HEK293 (cell line): ENCODE data around the gene ST6GAL1.

Experiments
- CTCF ChIA-PET: fragments of 350-600 bp; formaldehyde crosslinking; extraction: SDS; loops from one replicate; lab custom pipeline; 2021; ENCODE audit warnings: antibody characterized with exemption; lab: Yijun Ruan, JAX
- POLR2A ChIA-PET: fragments of 300-600 bp; formaldehyde crosslinking; extraction: SDS; loops from one replicate; lab custom pipeline; 2020; ENCODE audit warnings: antibody characterized with exemption, inconsistent platforms; lab: Yijun Ruan, JAX
- H3K27ac ChIP-seq: fragments of 200-500 bp; sonication (Bioruptor generic); 2 replicates; pipeline ENCODE4 v1.5.1; 2014; ENCODE audit warnings: low read depth, low read length, control low read depth, inconsistent platforms; ENCODE audit errors: extremely low read depth
- H3K36me3 ChIP-seq, 2 experiments: fragments of 200-500 bp in 1 of 2; sonication (Bioruptor generic) in 1 of 2; 1 replicate in 1 of 2; 2 replicates in 1 of 2; pipeline ENCODE4 v1.5.1; 2014 to 2017; ENCODE audit warnings: inconsistent platforms in 2 of 2, low read length in 2 of 2; ENCODE audit not compliant: control insufficient read depth in 2 of 2, insufficient read depth in 1 of 2
- H3K4me1 ChIP-seq: fragments of 200-500 bp; sonication (Bioruptor generic); 2 replicates; pipeline ENCODE4 v1.5.1; 2014; ENCODE audit warnings: mild to moderate bottlenecking, low read length, inconsistent platforms; ENCODE audit not compliant: control insufficient read depth, insufficient read depth
- H3K4me3 ChIP-seq: 2 replicates; pipeline ENCODE4 v1.5.1; 2011; ENCODE audit warnings: low read depth, mild to moderate bottlenecking, control low read depth, low read length, moderate library complexity
- H3K9me3 ChIP-seq: fragments of 200-500 bp; sonication (Bioruptor generic); 2 replicates; pipeline ENCODE4 v1.5.1; 2014; ENCODE audit warnings: low read depth, low read length, inconsistent platforms; ENCODE audit not compliant: control insufficient read depth, insufficient read depth
- OSR2 ChIP-seq: fragments of 450-650 bp; formaldehyde crosslinking; IDR thresholded peaks from 2 replicates; pipeline ENCODE4 v1.5.1; 2016; ENCODE audit warnings: missing biosample characterization, missing genetic modification characterization
- PRDM1 ChIP-seq: fragments of 450-650 bp; formaldehyde crosslinking; IDR thresholded peaks from 2 replicates; pipeline ENCODE4; 2016; ENCODE audit warnings: missing biosample characterization, missing genetic modification characterization
- SALL2 ChIP-seq: fragments of 450-650 bp; formaldehyde crosslinking; IDR thresholded peaks from 2 replicates; pipeline ENCODE4 v1.5.0; 2017; ENCODE audit warnings: missing biosample characterization, mild to moderate bottlenecking, missing genetic modification characterization, borderline replicate concordance
- TRIM28 ChIP-seq: IDR thresholded peaks from 2 replicates; pipeline ENCODE4 v1.6.1; 2011; ENCODE audit warnings: low read length, control low read depth, borderline replicate concordance
- ZFP41 ChIP-seq: fragments of 450-650 bp; formaldehyde crosslinking; IDR thresholded peaks from 2 replicates; pipeline ENCODE4 v1.5.1; 2016; ENCODE audit warnings: missing biosample characterization, missing genetic modification characterization, borderline replicate concordance
- ZIC2 ChIP-seq: fragments of 450-650 bp; formaldehyde crosslinking; IDR thresholded peaks from 2 replicates; pipeline ENCODE4 v1.5.1; 2016; ENCODE audit warnings: missing biosample characterization, missing genetic modification characterization
- ZNF121 ChIP-seq: fragments of 450-650 bp; formaldehyde crosslinking; IDR thresholded peaks from 2 replicates; pipeline ENCODE4 v1.5.1; 2016; ENCODE audit warnings: missing biosample characterization, missing genetic modification characterization
- ZNF138 ChIP-seq: fragments of 450-650 bp; formaldehyde crosslinking; IDR thresholded peaks from 2 replicates; pipeline ENCODE4 v1.5.1; 2016; ENCODE audit warnings: missing biosample characterization, missing genetic modification characterization, borderline replicate concordance
- ZNF214 ChIP-seq: fragments of 450-650 bp; formaldehyde crosslinking; IDR thresholded peaks from 2 replicates; pipeline ENCODE4 v1.5.1; 2017; ENCODE audit warnings: missing biosample characterization, mild to moderate bottlenecking, missing genetic modification characterization, borderline replicate concordance
- ZNF221 ChIP-seq: fragments of 450-650 bp; formaldehyde crosslinking; IDR thresholded peaks from 2 replicates; pipeline ENCODE4 v1.5.1; 2017; ENCODE audit warnings: missing biosample characterization, missing genetic modification characterization, borderline replicate concordance
- ZNF302 ChIP-seq: fragments of 450-650 bp; formaldehyde crosslinking; IDR thresholded peaks from 2 replicates; pipeline ENCODE4 v1.5.1; 2016; ENCODE audit warnings: missing biosample characterization, missing genetic modification characterization, low read depth
- ZNF529 ChIP-seq: fragments of 450-650 bp; formaldehyde crosslinking; IDR thresholded peaks from 2 replicates; pipeline ENCODE4 v1.5.1; 2017; ENCODE audit warnings: missing genetic modification characterization, missing biosample characterization; ENCODE audit not compliant: insufficient replicate concordance
- ZNF544 ChIP-seq: fragments of 450-650 bp; formaldehyde crosslinking; IDR thresholded peaks from 2 replicates; pipeline ENCODE4 v1.5.0; 2017; ENCODE audit warnings: missing biosample characterization, missing genetic modification characterization
- ZNF830 ChIP-seq: fragments of 450-650 bp; IDR thresholded peaks from 2 replicates; pipeline ENCODE4 v1.5.0; 2018; ENCODE audit warnings: missing biosample characterization, missing genetic modification characterization, low read depth, mild to moderate bottlenecking, moderate library complexity
- TF ChIP-seq, protein P1 (sequence below): fragments of 450-650 bp; formaldehyde crosslinking; IDR thresholded peaks from 2 replicates; pipeline ENCODE4 v1.5.1; 2017; ENCODE audit warnings: missing biosample characterization, missing genetic modification characterization
- TF ChIP-seq, protein P2 (sequence below): fragments of 450-650 bp; formaldehyde crosslinking; IDR thresholded peaks from 2 replicates; pipeline ENCODE4 v1.5.0; 2017; ENCODE audit warnings: missing biosample characterization, missing genetic modification characterization, borderline replicate concordance
- TF ChIP-seq, protein P3 (sequence below): fragments of 450-650 bp; formaldehyde crosslinking; IDR thresholded peaks from 2 replicates; pipeline ENCODE4 v1.5.1; 2016; ENCODE audit warnings: missing biosample characterization, missing genetic modification characterization, borderline replicate concordance
- TF ChIP-seq, protein P4 (sequence below): fragments of 450-650 bp; formaldehyde crosslinking; IDR thresholded peaks from 2 replicates; pipeline ENCODE4 v1.5.1; 2016; ENCODE audit warnings: missing biosample characterization, missing genetic modification characterization

Gene ST6GAL1

DNA sequence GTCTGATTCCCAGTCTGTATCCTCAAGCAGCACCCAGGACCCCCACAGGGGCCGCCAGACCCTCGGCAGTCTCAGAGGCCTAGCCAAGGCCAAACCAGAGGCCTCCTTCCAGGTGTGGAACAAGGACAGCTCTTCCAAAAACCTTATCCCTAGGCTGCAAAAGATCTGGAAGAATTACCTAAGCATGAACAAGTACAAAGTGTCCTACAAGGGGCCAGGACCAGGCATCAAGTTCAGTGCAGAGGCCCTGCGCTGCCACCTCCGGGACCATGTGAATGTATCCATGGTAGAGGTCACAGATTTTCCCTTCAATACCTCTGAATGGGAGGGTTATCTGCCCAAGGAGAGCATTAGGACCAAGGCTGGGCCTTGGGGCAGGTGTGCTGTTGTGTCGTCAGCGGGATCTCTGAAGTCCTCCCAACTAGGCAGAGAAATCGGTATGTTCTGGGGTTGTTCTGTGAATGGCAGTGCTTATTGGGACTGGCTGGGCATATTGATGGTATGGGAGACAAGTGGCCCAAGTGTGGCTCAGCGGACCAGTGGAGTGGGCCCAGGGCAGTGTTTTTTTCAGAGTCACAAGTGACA is 112.6 kb downstream of the ST6GAL1 start:
- no peak overlapping the region for H3K4me3 ChIP-seq
- H3K36me3 ChIP-seq, result peaks cover 0 to 3% of the 10 kb centered on the region in 2 experiments; a peak in 1 of 3 replicates
- ChIA-PET CTCF (no interaction called here), POLR2A (no interaction called here)
- H3K4me1 ChIP-seq, result no peaks in the 10 kb centered on the region
- no peaks in the 10 kb centered on the region for H3K9me3 ChIP-seq
- no peak overlapping the region for H3K27ac ChIP-seq
- TF ChIP-seq ZNF302 (tag by site-specific recombination), result no peak
- TF ChIP-seq ZFP41 (tag by site-specific recombination), result no peak
- no peak for TF ChIP-seq ZNF221 (tag by site-specific recombination)
- TF ChIP-seq ZNF214 (tag by site-specific recombination), result no peak
- TF ChIP-seq ZNF830 (tag by site-specific recombination), result no peak
- TF ChIP-seq, protein P1, sequence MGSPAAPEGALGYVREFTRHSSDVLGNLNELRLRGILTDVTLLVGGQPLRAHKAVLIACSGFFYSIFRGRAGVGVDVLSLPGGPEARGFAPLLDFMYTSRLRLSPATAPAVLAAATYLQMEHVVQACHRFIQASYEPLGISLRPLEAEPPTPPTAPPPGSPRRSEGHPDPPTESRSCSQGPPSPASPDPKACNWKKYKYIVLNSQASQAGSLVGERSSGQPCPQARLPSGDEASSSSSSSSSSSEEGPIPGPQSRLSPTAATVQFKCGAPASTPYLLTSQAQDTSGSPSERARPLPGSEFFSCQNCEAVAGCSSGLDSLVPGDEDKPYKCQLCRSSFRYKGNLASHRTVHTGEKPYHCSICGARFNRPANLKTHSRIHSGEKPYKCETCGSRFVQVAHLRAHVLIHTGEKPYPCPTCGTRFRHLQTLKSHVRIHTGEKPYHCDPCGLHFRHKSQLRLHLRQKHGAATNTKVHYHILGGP (tag by site-specific recombination), result no peak
- TF ChIP-seq ZIC2 (tag by site-specific recombination), result no peak
- TF ChIP-seq, protein P2, sequence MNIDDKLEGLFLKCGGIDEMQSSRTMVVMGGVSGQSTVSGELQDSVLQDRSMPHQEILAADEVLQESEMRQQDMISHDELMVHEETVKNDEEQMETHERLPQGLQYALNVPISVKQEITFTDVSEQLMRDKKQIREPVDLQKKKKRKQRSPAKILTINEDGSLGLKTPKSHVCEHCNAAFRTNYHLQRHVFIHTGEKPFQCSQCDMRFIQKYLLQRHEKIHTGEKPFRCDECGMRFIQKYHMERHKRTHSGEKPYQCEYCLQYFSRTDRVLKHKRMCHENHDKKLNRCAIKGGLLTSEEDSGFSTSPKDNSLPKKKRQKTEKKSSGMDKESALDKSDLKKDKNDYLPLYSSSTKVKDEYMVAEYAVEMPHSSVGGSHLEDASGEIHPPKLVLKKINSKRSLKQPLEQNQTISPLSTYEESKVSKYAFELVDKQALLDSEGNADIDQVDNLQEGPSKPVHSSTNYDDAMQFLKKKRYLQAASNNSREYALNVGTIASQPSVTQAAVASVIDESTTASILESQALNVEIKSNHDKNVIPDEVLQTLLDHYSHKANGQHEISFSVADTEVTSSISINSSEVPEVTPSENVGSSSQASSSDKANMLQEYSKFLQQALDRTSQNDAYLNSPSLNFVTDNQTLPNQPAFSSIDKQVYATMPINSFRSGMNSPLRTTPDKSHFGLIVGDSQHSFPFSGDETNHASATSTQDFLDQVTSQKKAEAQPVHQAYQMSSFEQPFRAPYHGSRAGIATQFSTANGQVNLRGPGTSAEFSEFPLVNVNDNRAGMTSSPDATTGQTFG (tag by site-specific recombination), result no peak
- no peak for TF ChIP-seq TRIM28
- TF ChIP-seq ZNF544 (tag by site-specific recombination), result no peak
- TF ChIP-seq, protein P3, sequence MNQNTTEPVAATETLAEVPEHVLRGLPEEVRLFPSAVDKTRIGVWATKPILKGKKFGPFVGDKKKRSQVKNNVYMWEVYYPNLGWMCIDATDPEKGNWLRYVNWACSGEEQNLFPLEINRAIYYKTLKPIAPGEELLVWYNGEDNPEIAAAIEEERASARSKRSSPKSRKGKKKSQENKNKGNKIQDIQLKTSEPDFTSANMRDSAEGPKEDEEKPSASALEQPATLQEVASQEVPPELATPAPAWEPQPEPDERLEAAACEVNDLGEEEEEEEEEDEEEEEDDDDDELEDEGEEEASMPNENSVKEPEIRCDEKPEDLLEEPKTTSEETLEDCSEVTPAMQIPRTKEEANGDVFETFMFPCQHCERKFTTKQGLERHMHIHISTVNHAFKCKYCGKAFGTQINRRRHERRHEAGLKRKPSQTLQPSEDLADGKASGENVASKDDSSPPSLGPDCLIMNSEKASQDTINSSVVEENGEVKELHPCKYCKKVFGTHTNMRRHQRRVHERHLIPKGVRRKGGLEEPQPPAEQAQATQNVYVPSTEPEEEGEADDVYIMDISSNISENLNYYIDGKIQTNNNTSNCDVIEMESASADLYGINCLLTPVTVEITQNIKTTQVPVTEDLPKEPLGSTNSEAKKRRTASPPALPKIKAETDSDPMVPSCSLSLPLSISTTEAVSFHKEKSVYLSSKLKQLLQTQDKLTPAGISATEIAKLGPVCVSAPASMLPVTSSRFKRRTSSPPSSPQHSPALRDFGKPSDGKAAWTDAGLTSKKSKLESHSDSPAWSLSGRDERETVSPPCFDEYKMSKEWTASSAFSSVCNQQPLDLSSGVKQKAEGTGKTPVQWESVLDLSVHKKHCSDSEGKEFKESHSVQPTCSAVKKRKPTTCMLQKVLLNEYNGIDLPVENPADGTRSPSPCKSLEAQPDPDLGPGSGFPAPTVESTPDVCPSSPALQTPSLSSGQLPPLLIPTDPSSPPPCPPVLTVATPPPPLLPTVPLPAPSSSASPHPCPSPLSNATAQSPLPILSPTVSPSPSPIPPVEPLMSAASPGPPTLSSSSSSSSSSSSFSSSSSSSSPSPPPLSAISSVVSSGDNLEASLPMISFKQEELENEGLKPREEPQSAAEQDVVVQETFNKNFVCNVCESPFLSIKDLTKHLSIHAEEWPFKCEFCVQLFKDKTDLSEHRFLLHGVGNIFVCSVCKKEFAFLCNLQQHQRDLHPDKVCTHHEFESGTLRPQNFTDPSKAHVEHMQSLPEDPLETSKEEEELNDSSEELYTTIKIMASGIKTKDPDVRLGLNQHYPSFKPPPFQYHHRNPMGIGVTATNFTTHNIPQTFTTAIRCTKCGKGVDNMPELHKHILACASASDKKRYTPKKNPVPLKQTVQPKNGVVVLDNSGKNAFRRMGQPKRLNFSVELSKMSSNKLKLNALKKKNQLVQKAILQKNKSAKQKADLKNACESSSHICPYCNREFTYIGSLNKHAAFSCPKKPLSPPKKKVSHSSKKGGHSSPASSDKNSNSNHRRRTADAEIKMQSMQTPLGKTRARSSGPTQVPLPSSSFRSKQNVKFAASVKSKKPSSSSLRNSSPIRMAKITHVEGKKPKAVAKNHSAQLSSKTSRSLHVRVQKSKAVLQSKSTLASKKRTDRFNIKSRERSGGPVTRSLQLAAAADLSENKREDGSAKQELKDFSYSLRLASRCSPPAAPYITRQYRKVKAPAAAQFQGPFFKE, result no peak
- TF ChIP-seq SALL2 (tag by site-specific recombination), result no peak
- no peak for TF ChIP-seq OSR2 (tag by site-specific recombination)
- TF ChIP-seq, protein P4, sequence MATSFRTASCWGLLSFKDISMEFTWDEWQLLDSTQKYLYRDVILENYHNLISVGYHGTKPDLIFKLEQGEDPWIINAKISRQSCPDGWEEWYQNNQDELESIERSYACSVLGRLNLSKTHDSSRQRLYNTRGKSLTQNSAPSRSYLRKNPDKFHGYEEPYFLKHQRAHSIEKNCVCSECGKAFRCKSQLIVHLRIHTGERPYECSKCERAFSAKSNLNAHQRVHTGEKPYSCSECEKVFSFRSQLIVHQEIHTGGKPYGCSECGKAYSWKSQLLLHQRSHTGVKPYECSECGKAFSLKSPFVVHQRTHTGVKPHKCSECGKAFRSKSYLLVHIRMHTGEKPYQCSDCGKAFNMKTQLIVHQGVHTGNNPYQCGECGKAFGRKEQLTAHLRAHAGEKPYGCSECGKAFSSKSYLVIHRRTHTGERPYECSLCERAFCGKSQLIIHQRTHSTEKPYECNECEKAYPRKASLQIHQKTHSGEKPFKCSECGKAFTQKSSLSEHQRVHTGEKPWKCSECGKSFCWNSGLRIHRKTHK (tag by site-specific recombination), result no peak
- no peak for TF ChIP-seq ZNF529 (tag by site-specific recombination)
- no peak for TF ChIP-seq ZNF138 (tag by site-specific recombination)
- no peak for TF ChIP-seq ZNF121 (tag by site-specific recombination)
- no peak for TF ChIP-seq PRDM1
